Stimulated activated CD8-positive, alpha-beta memory T cell treated with anti-CD3 and anti-CD28 coated beads, Interleukin-4, amount 100 ng/mL, for 4 hours (primary cell): ENCODE data around the gene ASPA.

Source experiments
- DNase-seq, 2 donors: peaks; one replicate each; pipeline ENCODE4 v3.0.0-alpha.2; 2020; ENCODE audit warnings: low read depth in 2 of 2, low spot score in 1 of 2

ASPA gene

GRCh38 chr17:3532859-3533142, 57.0 kb downstream of the ASPA start:
- DNase-seq = no peak

- DNase-seq = no peak
These were observed 58.0 kb downstream of the ASPA start for GRCh38 chr17:3533752-3534151.

- no peak for DNase-seq
These were observed 59.1 kb downstream of the ASPA start for GRCh38 chr17:3534881-3535252.

GRCh38 chr17:3535253-3535995, 59.6 kb downstream of the ASPA start:
- DNase-seq = peak; percentile 4 to 12

GRCh38 chr17:3536716-3537115, 60.9 kb downstream of the ASPA start:
- DNase-seq = no peak

GRCh38 chr17:3539881-3540540, 64.2 kb downstream of the ASPA start:
- no peak for DNase-seq

- no peak for DNase-seq
These were observed 66.8 kb downstream of the ASPA start for GRCh38 chr17:3542410-3543088.

GRCh38 chr17:3543453-3543852, 67.7 kb downstream of the ASPA start:
- DNase-seq = no peak

- DNase-seq = no peak
These were observed 68.6 kb downstream of the ASPA start for GRCh38 chr17:3544365-3544764.

GRCh38 chr17:3545151-3545550, 69.4 kb downstream of the ASPA start:
- DNase-seq = no peak

- no peak for DNase-seq
These were observed 70.7 kb downstream of the ASPA start for GRCh38 chr17:3546521-3546920.

- DNase-seq = no peak
These were observed 71.2 kb downstream of the ASPA start for GRCh38 chr17:3546997-3547396.

GRCh38 chr17:3547628-3548027, 71.8 kb downstream of the ASPA start:
- DNase-seq = no peak

GRCh38 chr17:3549610-3550162, 73.9 kb downstream of the ASPA start:
- no peak for DNase-seq

- DNase-seq = no peak
These were observed 75.4 kb downstream of the ASPA start for GRCh38 chr17:3551189-3551588.

GRCh38 chr17:3552916-3553315, 77.1 kb downstream of the ASPA start:
- DNase-seq = no peak
